Upper lobe of left lung (tissue), 6 donors: ENCODE measurements around the gene OR4D2. TPM values are rescaled to one million over a fixed set of nuclear protein-coding genes. Genes with fewer than 3 reads are reported as not detected.

Experiments used
- ATAC-seq, 2 donors: fragments of 200-7000 bp; cut with Tn5 transposase; one replicate each; pipeline ENCODE4 v1.9.1; 2022; ENCODE audit warnings: mild to moderate bottlenecking in 2 of 2, moderate library complexity in 2 of 2; ENCODE audit not compliant: low FRiP score in 2 of 2
- DNase-seq, 2 donors: peaks; one replicate each; pipeline ENCODE4 v3.0.0-alpha.2; 2019 to 2020
- H3K27ac ChIP-seq, 4 donors: fragments of 200-600 bp; sonication (generic); one replicate each; pipeline ENCODE4 v1.5.1; 2016 to 2019
- H3K27me3 ChIP-seq, 4 donors: fragments of 200-600 bp; sonication (generic); one replicate each; pipeline ENCODE4 v1.5.1; 2017 to 2019
- H3K36me3 ChIP-seq, 4 donors: fragments of 200-600 bp; sonication (generic); one replicate each; pipeline ENCODE4 v1.5.1; 2016 to 2019
- H3K4me1 ChIP-seq, 4 donors: fragments of 200-600 bp; sonication (generic); one replicate each; pipeline ENCODE4 v1.5.1; 2018 to 2019
- H3K4me3 ChIP-seq, 4 donors: fragments of 200-600 bp; sonication (generic); one replicate each; pipeline ENCODE4 v1.5.1; 2017 to 2019; ENCODE audit warnings: mild to moderate bottlenecking in 2 of 4, moderate library complexity in 1 of 4
- H3K9me3 ChIP-seq, 4 donors: fragments of 200-600 bp; sonication (generic); one replicate each; pipeline ENCODE4 v1.5.1; 2018 to 2019
- CTCF ChIP-seq, 6 experiments: fragments of 450-650 bp in 4 of 6; fragments of 200-600 bp in 2 of 6; sonication (generic) in 2 of 6; IDR thresholded peaks; one replicate each; pipeline ENCODE4 v1.5.1; 2016 to 2019; ENCODE audit warnings: antibody characterized with exemption in 6 of 6
- EP300 ChIP-seq, 4 donors: sonication (generic); formaldehyde crosslinking; IDR thresholded peaks; one replicate each; pipeline ENCODE4 v1.5.1; 2017; ENCODE audit warnings: antibody characterized with exemption in 4 of 4, control low read depth in 2 of 4
- POLR2A ChIP-seq, 4 donors: fragments of 450-650 bp; IDR thresholded peaks; one replicate each; pipeline ENCODE4 v1.5.1; 2016 to 2017; ENCODE audit warnings: antibody characterized with exemption in 4 of 4, mild to moderate bottlenecking in 2 of 4
- POLR2AphosphoS5 ChIP-seq, 2 donors: sonication (generic); formaldehyde crosslinking; IDR thresholded peaks; one replicate each; pipeline ENCODE4 v1.5.1; 2017; ENCODE audit warnings: antibody characterized with exemption in 2 of 2
- WGBS, 2 donors: methylation state at CpG; one replicate each; pipeline ENCODE4 v1.1.5; 2017 to 2018; 5-methylcytosine and 5-hydroxymethylcytosine counted together
- total RNA-seq, 6 donors: library from RNA; depleted of rRNA in 4 of 6; stranded (reverse); fragments of >200 nt in 4 of 6; gene quantifications; one replicate each; pipeline versions ENCODE4 v1.1.0 to v1.2.1, GENCODE V29; 2016 to 2021
- donor health status: DM: no; HTN: no; CAD: no; lungs with moderate emphysema.
- donor health status: DM: no; HTN: yes; CAD: no; lungs with severe emphysema.

OR4D2 gene
- total RNA-seq, 6 donors from 2014 or later, result not detected

DNA sequence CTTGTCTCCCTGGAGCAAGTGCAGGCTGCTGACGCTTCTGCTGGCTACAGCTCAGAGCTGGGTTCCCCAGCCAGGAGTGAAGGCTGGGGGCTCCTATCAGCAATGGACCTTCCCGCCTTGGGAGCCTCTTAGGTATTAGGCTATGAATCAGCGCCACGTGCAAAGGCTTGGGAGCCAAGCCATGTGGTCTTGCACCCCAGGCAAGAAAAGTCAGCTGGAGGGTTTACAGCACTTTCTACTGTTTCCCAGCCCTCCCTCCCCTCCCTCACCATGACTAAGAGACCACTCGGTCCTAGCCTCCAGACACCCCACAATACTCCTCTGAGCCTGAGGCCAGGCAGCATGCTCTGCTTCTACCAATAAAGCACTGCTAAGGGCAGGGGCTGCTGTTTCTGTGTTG is 38.0 kb downstream of the OR4D2 start:
- TF ChIP-seq POLR2AphosphoS5 (IDR thresholded peaks at IDR 0.05) (no peak), EP300 (IDR thresholded peaks at IDR 0.05) (no peak), CTCF (IDR thresholded peaks at IDR 0.05) (no peak), POLR2A (IDR thresholded peaks at IDR 0.05) (no peak)
- H3K4me3 ChIP-seq, result no peak overlapping the region
- peaks cover 0 to 5% (median 0%) of the 10 kb centered on the region in 4 donors for H3K4me1 ChIP-seq
- H3K27me3 ChIP-seq, result no peaks in the 10 kb centered on the region
- H3K27ac ChIP-seq, result no peak overlapping the region
- H3K36me3 ChIP-seq, result peaks cover 0 to 36% (median 10%) of the 10 kb centered on the region in 4 donors
- ATAC-seq, result no peak
- WGBS, 2 donors, result 87 to 94% methylated on average over 5 of the region's 5 CpGs
- H3K9me3 ChIP-seq, result no peaks in the 10 kb centered on the region
- DNase-seq, result no peak

GRCh38 chr17:58205936-58206335 is 39.2 kb downstream of the OR4D2 start:
- ATAC-seq (no peak), DNase-seq (no peak)
- no peak overlapping the region for H3K4me3 ChIP-seq
- no peak for TF ChIP-seq POLR2A (IDR thresholded peaks at IDR 0.05)
- no peak for TF ChIP-seq EP300 (IDR thresholded peaks at IDR 0.05)
- TF ChIP-seq CTCF (IDR thresholded peaks at IDR 0.05), result no peak
- no peak for TF ChIP-seq POLR2AphosphoS5 (IDR thresholded peaks at IDR 0.05)
- H3K27ac ChIP-seq, result no peak overlapping the region
- H3K27me3 ChIP-seq, result no peaks in the 10 kb centered on the region
- peaks cover 3 to 47% (median 18%) of the 10 kb centered on the region in 4 donors for H3K36me3 ChIP-seq
- H3K9me3 ChIP-seq, result no peaks in the 10 kb centered on the region
- H3K4me1 ChIP-seq, result no peaks in the 10 kb centered on the region
- 95% methylated on average over 6 to 11 of the region's 11 CpGs for WGBS, 2 donors

GRCh38 chr17:58207451-58207850 is 40.7 kb downstream of the OR4D2 start:
- TF ChIP-seq EP300 (IDR thresholded peaks at IDR 0.05), result no peak
- TF ChIP-seq POLR2A (IDR thresholded peaks at IDR 0.05), result no peak
- TF ChIP-seq POLR2AphosphoS5 (IDR thresholded peaks at IDR 0.05), result no peak
- no peak for TF ChIP-seq CTCF (IDR thresholded peaks at IDR 0.05)

DNA sequence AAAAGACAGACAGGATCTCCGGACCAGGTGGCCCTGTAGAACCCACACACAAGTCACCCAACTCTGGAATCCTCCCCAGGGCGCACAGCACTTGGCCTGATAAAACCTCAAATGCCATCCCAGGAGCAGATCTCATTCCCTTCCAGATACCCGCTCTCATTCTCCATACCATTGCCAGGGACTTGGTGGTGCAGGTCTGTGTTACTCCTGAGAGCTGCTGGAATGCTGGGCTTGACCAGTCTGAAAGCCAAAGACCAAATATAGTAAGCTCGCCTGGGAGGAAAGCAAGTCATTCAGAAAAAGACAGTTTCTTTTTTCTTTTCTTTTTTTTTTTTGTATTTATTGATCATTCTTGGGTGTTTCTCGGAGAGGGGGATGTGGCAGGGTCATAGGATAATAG is 41.6 kb downstream of the OR4D2 start:
- peaks cover 3 to 68% (median 28%) of the 10 kb centered on the region in 4 donors for H3K36me3 ChIP-seq
- no peak overlapping the region for H3K4me3 ChIP-seq
- DNase-seq (no peak), ATAC-seq (peak in 1 of 2 donors; percentile 20)
- no peaks in the 10 kb centered on the region for H3K27me3 ChIP-seq
- H3K27ac ChIP-seq, result no peak overlapping the region
- H3K9me3 ChIP-seq, result no peaks in the 10 kb centered on the region
- no peak for TF ChIP-seq POLR2AphosphoS5 (IDR thresholded peaks at IDR 0.05)
- no peak for TF ChIP-seq CTCF (IDR thresholded peaks at IDR 0.05)
- TF ChIP-seq POLR2A (IDR thresholded peaks at IDR 0.05), result no peak
- no peak for TF ChIP-seq EP300 (IDR thresholded peaks at IDR 0.05)
- 78 to 90% methylated on average over 5 of the region's 5 CpGs for WGBS, 2 donors
- H3K4me1 ChIP-seq, result no peaks in the 10 kb centered on the region

More at GRCh38 chr17:58207451-58207850, 40.7 kb downstream of the OR4D2 start:
- ATAC-seq (no peak), DNase-seq (no peak)
- H3K27ac ChIP-seq, result no peak overlapping the region
- 84 to 90% methylated on average over 2 to 3 of the region's 3 CpGs for WGBS, 2 donors
- H3K4me1 ChIP-seq, result no peaks in the 10 kb centered on the region
- H3K4me3 ChIP-seq, result no peak overlapping the region
- H3K9me3 ChIP-seq, result no peaks in the 10 kb centered on the region
- H3K27me3 ChIP-seq, result no peaks in the 10 kb centered on the region
- H3K36me3 ChIP-seq, result peaks cover 3 to 61% (median 21%) of the 10 kb centered on the region in 4 donors

- WGBS, 2 donors, result 76 to 84% methylated on average over 2 to 5 of the region's 5 CpGs
- Histone ChIP-seq H3K4me1 (no peaks in the 10 kb centered on the region), H3K9me3 (no peaks in the 10 kb centered on the region), H3K27ac (no peak overlapping the region), H3K36me3 (peaks cover 3 to 86% (median 35%) of the 10 kb centered on the region in 4 donors), H3K4me3 (no peak overlapping the region), H3K27me3 (no peaks in the 10 kb centered on the region)
- DNase-seq (no peak), ATAC-seq (no peak)
- TF ChIP-seq POLR2A (IDR thresholded peaks at IDR 0.05) (no peak), EP300 (IDR thresholded peaks at IDR 0.05) (no peak), CTCF (IDR thresholded peaks at IDR 0.05) (no peak), POLR2AphosphoS5 (IDR thresholded peaks at IDR 0.05) (no peak)
Measured at GRCh38 chr17:58210922-58211321, 44.1 kb downstream of the OR4D2 start.
